ENCODE data around the gene GJB1. TPM values are rescaled to one million over a fixed set of nuclear protein-coding genes. Genes with fewer than 3 reads are reported as not detected.

Gene GJB1
- total and polyA plus RNA-seq, 2 of the 4 experiments (the other 2 are of a cell fraction) = not detected

DNA sequence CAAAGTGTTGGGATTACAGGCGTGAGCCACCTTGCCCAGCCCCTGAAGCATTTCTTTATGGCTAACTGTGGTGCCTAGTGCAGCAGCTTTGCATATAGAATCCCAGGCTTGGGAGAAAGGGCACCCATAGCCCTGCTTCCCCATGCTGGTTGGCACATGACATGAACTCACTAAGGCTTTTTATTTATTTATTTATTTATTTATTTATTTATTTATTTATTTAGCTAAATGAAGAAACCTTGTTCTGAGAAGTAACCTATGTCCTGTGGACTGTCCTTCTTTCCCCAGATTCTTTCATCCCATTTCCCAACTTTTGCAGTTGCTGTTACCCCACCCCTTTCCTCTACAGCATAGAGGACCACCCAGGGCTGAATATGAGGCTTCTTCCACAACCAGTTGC lies 1.9 kb upstream of the GJB1 start:
- no peak overlapping the region for H4K5ac ChIP-seq (ENCODE audit: low read depth, low read length)
- H3K14ac ChIP-seq (replicated peaks; ENCODE audit: low read depth, low read length) = no peak overlapping the region
- H3K9me1 ChIP-seq (ENCODE audit: insufficient read depth, low read length) = no peaks in the 10 kb centered on the region
- H2AFZ ChIP-seq (replicated peaks; ENCODE audit: low read length, poor library complexity) = no peak overlapping the region
- no peaks in the 10 kb centered on the region for H3K9me3 ChIP-seq (ENCODE audit: control insufficient read depth, insufficient read depth, low read length)
- no peak overlapping the region for H3K56ac ChIP-seq (ENCODE audit: extremely low read depth, insufficient read depth, low read length)
- H2BK20ac ChIP-seq (ENCODE audit: low read depth, low read length) = no peak overlapping the region
- DNase-seq = no peak
- ChIA-PET CTCF (no interaction called here), POLR2A (ENCODE audit: unreplicated experiment) (no interaction called here)
- H3K36me3 ChIP-seq (ENCODE audit: control insufficient read depth, insufficient read depth, low read length) = no peaks in the 10 kb centered on the region
- BruUV-seq (replicated peaks) = no TSS peak
- no peak overlapping the region for H3K27ac ChIP-seq (ENCODE audit: insufficient read depth, low read length)
- H3K4me3 ChIP-seq (ENCODE audit: insufficient read depth, low read depth, low read length) = no peak overlapping the region
- H3K23ac ChIP-seq (ENCODE audit: low read depth, low read length) = no peak overlapping the region
- H3K4ac ChIP-seq (ENCODE audit: low read depth, low read length) = no peak overlapping the region
- H3K27me3 ChIP-seq (ENCODE audit: control insufficient read depth, insufficient read depth, low read length) = peaks cover 10% of the 10 kb centered on the region
- no peak overlapping the region for H3K4me2 ChIP-seq (ENCODE audit: low read depth, low read length)
- no peak overlapping the region for H4K8ac ChIP-seq (ENCODE audit: low read depth in 2 of 2, low read length in 2 of 2)
- H3K4me1 ChIP-seq (ENCODE audit: control insufficient read depth, insufficient read depth, low read length) = no peaks in the 10 kb centered on the region
- 88% methylated on average over 1 of the region's 1 CpG; no CpG with 5 or more reads in 1 of the 2 experiments for WGBS, 2 experiments (ENCODE audit: extremely low coverage in 2 of 2, insufficient read length in 1 of 2)
- TF ChIP-seq NFE2L2 (IDR thresholded peaks at IDR 0.05; ENCODE audit: low read depth, low read length) = no peak
- no peak for TF ChIP-seq MAFK (IDR thresholded peaks at IDR 0.05; ENCODE audit: low read depth, low read length)
- TF ChIP-seq RFX5 (IDR thresholded peaks at IDR 0.05; ENCODE audit: low read depth, low read length) = no peak
- no peak for TF ChIP-seq MAZ (IDR thresholded peaks at IDR 0.05; ENCODE audit: borderline replicate concordance, low read depth, low read length)
- TF ChIP-seq BHLHE40 (IDR thresholded peaks at IDR 0.05; ENCODE audit: low read depth, low read length) = no peak
- TF ChIP-seq CEBPB (IDR thresholded peaks at IDR 0.05; ENCODE audit: low read depth, low read length) = no peak
- TF ChIP-seq RCOR1 (IDR thresholded peaks at IDR 0.05; ENCODE audit: insufficient replicate concordance, low read length) = no peak
- no peak for TF ChIP-seq USF2 (IDR thresholded peaks at IDR 0.05; ENCODE audit: low read depth, low read length)
- TF ChIP-seq ELK1 (IDR thresholded peaks at IDR 0.05; ENCODE audit: borderline replicate concordance, low read depth, low read length) = no peak
- no peak for TF ChIP-seq SMC3 (IDR thresholded peaks at IDR 0.05; ENCODE audit: low read depth, low read length)
- no peak for TF ChIP-seq MXI1 (IDR thresholded peaks at IDR 0.05; ENCODE audit: borderline replicate concordance, low read depth, low read length)
- no peak for TF ChIP-seq CHD1 (IDR thresholded peaks at IDR 0.05; ENCODE audit: low read depth, low read length)
- TF ChIP-seq, protein P1, sequence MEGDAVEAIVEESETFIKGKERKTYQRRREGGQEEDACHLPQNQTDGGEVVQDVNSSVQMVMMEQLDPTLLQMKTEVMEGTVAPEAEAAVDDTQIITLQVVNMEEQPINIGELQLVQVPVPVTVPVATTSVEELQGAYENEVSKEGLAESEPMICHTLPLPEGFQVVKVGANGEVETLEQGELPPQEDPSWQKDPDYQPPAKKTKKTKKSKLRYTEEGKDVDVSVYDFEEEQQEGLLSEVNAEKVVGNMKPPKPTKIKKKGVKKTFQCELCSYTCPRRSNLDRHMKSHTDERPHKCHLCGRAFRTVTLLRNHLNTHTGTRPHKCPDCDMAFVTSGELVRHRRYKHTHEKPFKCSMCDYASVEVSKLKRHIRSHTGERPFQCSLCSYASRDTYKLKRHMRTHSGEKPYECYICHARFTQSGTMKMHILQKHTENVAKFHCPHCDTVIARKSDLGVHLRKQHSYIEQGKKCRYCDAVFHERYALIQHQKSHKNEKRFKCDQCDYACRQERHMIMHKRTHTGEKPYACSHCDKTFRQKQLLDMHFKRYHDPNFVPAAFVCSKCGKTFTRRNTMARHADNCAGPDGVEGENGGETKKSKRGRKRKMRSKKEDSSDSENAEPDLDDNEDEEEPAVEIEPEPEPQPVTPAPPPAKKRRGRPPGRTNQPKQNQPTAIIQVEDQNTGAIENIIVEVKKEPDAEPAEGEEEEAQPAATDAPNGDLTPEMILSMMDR (conservative IDR thresholded peaks at IDR 0.05; ENCODE audit: low read depth, low read length) = no peak
- TF ChIP-seq POLR2A (IDR thresholded peaks at IDR 0.05; ENCODE audit: low read depth, low read length) = no peak
- TF ChIP-seq FOS (IDR thresholded peaks at IDR 0.05; ENCODE audit: low read depth, low read length) = no peak
- no peak for TF ChIP-seq RAD21 (IDR thresholded peaks at IDR 0.05; ENCODE audit: low read length)
- dilution Hi-C loops (cut with HindIII; ENCODE audit: low sequenced_read_pairs, unreplicated experiment) = no loop called here
- H2AK9ac ChIP-seq (replicated peaks; ENCODE audit: low read depth, low read length, poor library complexity) = no peak overlapping the region
- intact Hi-C loops (cut with micrococcal nuclease) = no loop called here
- in situ Hi-C loops (cut with MboI; ENCODE audit: low sequenced_read_pairs) = no loop called here
- no peak overlapping the region for H3K9ac ChIP-seq (ENCODE audit: low read depth, low read length)
- no peak for ATAC-seq (ENCODE audit: low read depth)
- no peaks in the 10 kb centered on the region for H3K79me1 ChIP-seq (ENCODE audit: low read depth in 1 of 2, low read length in 2 of 2)
- H4K91ac ChIP-seq (ENCODE audit: insufficient read depth, low read depth, low read length) = no peak overlapping the region
- no peak overlapping the region for H3K18ac ChIP-seq (ENCODE audit: low read depth, low read length)
- H4K20me1 ChIP-seq (ENCODE audit: insufficient read depth, low read length) = no peaks in the 10 kb centered on the region
- H2BK120ac ChIP-seq (ENCODE audit: low read depth, low read length) = no peak overlapping the region
- H2BK5ac ChIP-seq (ENCODE audit: low read depth, low read length, poor library complexity, severe bottlenecking) = no peak overlapping the region
- H2AK5ac ChIP-seq (ENCODE audit: low read depth, low read length) = no peak overlapping the region
- H2BK15ac ChIP-seq (ENCODE audit: low read depth, low read length) = no peak overlapping the region

Measured in IMR-90 (cell line).